Measurements from ENCODE around the gene C12orf57.

The C12orf57 gene

GRCh38 chr12:6987956-6988553, 44.2 kb downstream of the C12orf57 start:
- no peak for DNase-seq (ENCODE audit: low read depth in 3 of 3, low spot score in 1 of 3)
